MCF 10A (cell line): Measurements from ENCODE around the gene KLK13. TPM values are rescaled to one million over a fixed set of nuclear protein-coding genes. Genes with fewer than 3 reads are reported as not detected.

Source experiments
- BruUV-seq: library from RNA; stranded (reverse); fragments of 400-500 nt; replicated peaks from 2 replicates; lab custom pipeline; 2021; lab: Mats Ljungman, UMichigan
- CTCF ChIA-PET: fragments of 300-600 bp; sonication (Branson Sonifier 250); formaldehyde crosslinking; extraction: SDS; loops from one replicate; lab custom pipeline; 2021; ENCODE audit warnings: antibody characterized with exemption, inconsistent platforms; lab: Yijun Ruan, JAX
- POLR2A ChIA-PET: fragments of 300-600, 350-650 bp; sonication (Branson Sonifier 250); formaldehyde crosslinking; extraction: SDS; loops from one replicate; lab custom pipeline; 2020; ENCODE audit warnings: antibody characterized with exemption, inconsistent platforms; lab: Yijun Ruan, JAX
- DNase-seq: peaks from one replicate; pipeline ENCODE4 v3.0.0-alpha.2; 2018; ENCODE audit not compliant: unreplicated experiment
- H3K27ac Mint-ChIP-seq: one replicate; pipeline ENCODE4 v1.8.0; 2022; ENCODE audit warnings: mild to moderate bottlenecking, low read depth, mixed read lengths; ENCODE audit not compliant: unreplicated experiment
- H3K27me3 Mint-ChIP-seq: one replicate; pipeline ENCODE4 v1.8.0; 2022; ENCODE audit warnings: mixed read lengths; ENCODE audit not compliant: insufficient read depth, unreplicated experiment
- H3K36me3 Mint-ChIP-seq: one replicate; pipeline ENCODE4 v1.8.0; 2022; ENCODE audit warnings: mild to moderate bottlenecking, moderate library complexity, mixed read lengths; ENCODE audit not compliant: insufficient read depth, unreplicated experiment
- H3K4me1 Mint-ChIP-seq: one replicate; pipeline ENCODE4 v1.8.0; 2022; ENCODE audit warnings: mixed read lengths; ENCODE audit not compliant: insufficient read depth, unreplicated experiment
- H3K4me3 Mint-ChIP-seq: one replicate; pipeline ENCODE4 v1.8.0; 2022; ENCODE audit warnings: mild to moderate bottlenecking, moderate library complexity, mixed read lengths; ENCODE audit not compliant: unreplicated experiment
- H3K9me3 Mint-ChIP-seq: one replicate; pipeline ENCODE4 v1.8.0; 2022; ENCODE audit warnings: mixed read lengths; ENCODE audit not compliant: unreplicated experiment
- intact Hi-C: fragments of 100-400 bp; cut with micrococcal nuclease; formaldehyde crosslinking; loops from 2 replicates; pipeline ENCODE4 v1.14.1; 2022
- total RNA-seq: library from RNA; stranded (reverse); gene quantifications from 2 replicates; pipeline ENCODE4 v1.2.3, GENCODE V29; 2022
- TF ChIP-seq, protein P1 (sequence below): fragments of 200-600 bp; IDR thresholded peaks from one replicate; pipeline ENCODE4 v1.8.0; 2022; ENCODE audit warnings: antibody characterized with exemption, mild to moderate bottlenecking; ENCODE audit not compliant: unreplicated experiment

Gene KLK13
- total RNA-seq, 1 experiment from 2014 or later: not detected

- intact Hi-C loops: no loop called here
- H3K27me3 Mint-ChIP-seq: no peaks in the 10 kb centered on the region
- POLR2A ChIA-PET: no interaction called here
- TF ChIP-seq, protein P1, sequence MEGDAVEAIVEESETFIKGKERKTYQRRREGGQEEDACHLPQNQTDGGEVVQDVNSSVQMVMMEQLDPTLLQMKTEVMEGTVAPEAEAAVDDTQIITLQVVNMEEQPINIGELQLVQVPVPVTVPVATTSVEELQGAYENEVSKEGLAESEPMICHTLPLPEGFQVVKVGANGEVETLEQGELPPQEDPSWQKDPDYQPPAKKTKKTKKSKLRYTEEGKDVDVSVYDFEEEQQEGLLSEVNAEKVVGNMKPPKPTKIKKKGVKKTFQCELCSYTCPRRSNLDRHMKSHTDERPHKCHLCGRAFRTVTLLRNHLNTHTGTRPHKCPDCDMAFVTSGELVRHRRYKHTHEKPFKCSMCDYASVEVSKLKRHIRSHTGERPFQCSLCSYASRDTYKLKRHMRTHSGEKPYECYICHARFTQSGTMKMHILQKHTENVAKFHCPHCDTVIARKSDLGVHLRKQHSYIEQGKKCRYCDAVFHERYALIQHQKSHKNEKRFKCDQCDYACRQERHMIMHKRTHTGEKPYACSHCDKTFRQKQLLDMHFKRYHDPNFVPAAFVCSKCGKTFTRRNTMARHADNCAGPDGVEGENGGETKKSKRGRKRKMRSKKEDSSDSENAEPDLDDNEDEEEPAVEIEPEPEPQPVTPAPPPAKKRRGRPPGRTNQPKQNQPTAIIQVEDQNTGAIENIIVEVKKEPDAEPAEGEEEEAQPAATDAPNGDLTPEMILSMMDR: no peak
- H3K9me3 Mint-ChIP-seq: peaks cover 38% of the 10 kb centered on the region
- no peak overlapping the region for H3K4me3 Mint-ChIP-seq
- no peak for DNase-seq
- BruUV-seq: no TSS peak
- CTCF ChIA-PET: interaction anchor here (0.6 kb wide), 1 partner anchor 22 kb away, joined by 3 read pairs; no protein-coding TSS in a partner anchor
- H3K4me1 Mint-ChIP-seq: no peaks in the 10 kb centered on the region
- H3K36me3 Mint-ChIP-seq: no peaks in the 10 kb centered on the region
- H3K27ac Mint-ChIP-seq: no peak overlapping the region
Measured at GRCh38 chr19:51059715-51060114, 5.2 kb downstream of the KLK13 start.

- CTCF ChIA-PET: no interaction called here
- no peak for DNase-seq
- H3K4me1 Mint-ChIP-seq: no peaks in the 10 kb centered on the region
- H3K27ac Mint-ChIP-seq: no peak overlapping the region
- no peaks in the 10 kb centered on the region for H3K36me3 Mint-ChIP-seq
- peaks cover 47% of the 10 kb centered on the region for H3K9me3 Mint-ChIP-seq
- intact Hi-C loops: no loop called here
- H3K4me3 Mint-ChIP-seq: no peak overlapping the region
- POLR2A ChIA-PET: no interaction called here
- H3K27me3 Mint-ChIP-seq: peaks cover 12% of the 10 kb centered on the region
- TF ChIP-seq, protein P1: no peak
- BruUV-seq: no TSS peak
Measured at GRCh38 chr19:51055866-51056265, 9.0 kb downstream of the KLK13 start.

- Mint-ChIP-seq H3K4me3 (no peak overlapping the region), H3K36me3 (no peaks in the 10 kb centered on the region), H3K9me3 (peaks cover 8% of the 10 kb centered on the region), H3K27ac (no peak overlapping the region), H3K27me3 (no peaks in the 10 kb centered on the region), H3K4me1 (no peaks in the 10 kb centered on the region)
- intact Hi-C loops: no loop called here
- TF ChIP-seq, protein P1: no peak
- DNase-seq: no peak
- no TSS peak for BruUV-seq
- ChIA-PET CTCF (interaction anchor here (0.7 to 1.0 kb wide), 2 partner anchors 26 to 34 kb away, joined by 3 to 4 read pairs; no protein-coding TSS in a partner anchor), POLR2A (no interaction called here)
Measured at GRCh38 chr19:51047031-51047335, 17.9 kb downstream of the KLK13 start.

DNA sequence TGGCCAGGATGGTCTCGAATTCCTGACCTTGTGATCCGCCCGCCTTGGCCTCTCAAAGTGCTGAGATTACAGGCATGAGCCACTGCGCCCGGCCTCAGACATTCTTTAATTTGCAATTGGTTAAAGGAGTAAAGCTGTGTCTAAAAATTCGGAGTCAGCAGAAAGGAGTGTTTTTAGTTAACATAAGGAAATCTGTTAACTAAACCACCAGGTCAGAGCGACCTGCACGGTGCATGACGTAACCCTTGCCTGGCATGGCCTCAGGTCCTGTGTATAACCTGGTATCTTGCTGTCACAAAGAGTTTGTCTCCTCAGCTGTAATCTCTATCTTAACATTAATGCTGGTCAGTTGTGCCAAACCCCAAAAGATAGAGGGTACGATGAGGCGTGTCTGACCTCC is 20.6 kb downstream of the KLK13 start:
- Mint-ChIP-seq H3K4me1 (no peaks in the 10 kb centered on the region), H3K36me3 (no peaks in the 10 kb centered on the region), H3K4me3 (no peak overlapping the region), H3K27ac (no peak overlapping the region), H3K27me3 (no peaks in the 10 kb centered on the region), H3K9me3 (peaks cover 8% of the 10 kb centered on the region)
- ChIA-PET CTCF (interaction anchor here (0.7 to 1.8 kb wide), 3 partner anchors 18 to 115 kb away, joined by 3 to 7 read pairs (median 4); no protein-coding TSS in a partner anchor), POLR2A (no interaction called here)
- no TSS peak for BruUV-seq
- intact Hi-C loops: no loop called here
- TF ChIP-seq, protein P1: no peak
- no peak for DNase-seq
